IMR-90 (cell line): ENCODE results near the gene COL17A1. TPM values are rescaled to one million over a fixed set of nuclear protein-coding genes. Genes with fewer than 3 reads are reported as not detected.

Source experiments
- ATAC-seq: fragments of 200-7000 bp; cut with Tn5 transposase; 2 replicates; pipeline ENCODE4 v1.9.1; 2020; ENCODE audit warnings: low read depth, mild to moderate bottlenecking, moderate library complexity
- BruUV-seq: library from RNA; stranded (reverse); fragments of 400-500 nt; replicated peaks from 2 replicates; lab custom pipeline; 2021; lab: Mats Ljungman, UMichigan
- CTCF ChIA-PET: fragments of 300-600 bp; formaldehyde crosslinking; extraction: SDS; loops from one replicate; lab custom pipeline; 2021; ENCODE audit warnings: antibody characterized with exemption; lab: Yijun Ruan, JAX
- POLR2A ChIA-PET: fragments of 300-600 bp; sonication (Branson Sonifier 250); formaldehyde crosslinking; loops from one replicate; lab custom pipeline; 2022; ENCODE audit warnings: antibody characterized with exemption; ENCODE audit not compliant: unreplicated experiment; lab: Charles Lee
- DNase-seq: peaks from one replicate; pipeline ENCODE4 v3.0.0; 2013
- H2AFZ ChIP-seq: replicated peaks from 2 replicates; pipeline ENCODE3; 2013; ENCODE audit warnings: low read length, mild to moderate bottlenecking; ENCODE audit not compliant: poor library complexity
- H2AK5ac ChIP-seq: 2 replicates; pipeline ENCODE4 v1.6.1; 2013; ENCODE audit warnings: low read depth, low read length, inconsistent platforms
- H2AK9ac ChIP-seq: replicated peaks from 2 replicates; pipeline ENCODE3; 2013; ENCODE audit warnings: mild to moderate bottlenecking, low read depth, low read length, moderate library complexity; ENCODE audit not compliant: poor library complexity
- H2BK120ac ChIP-seq: 2 replicates; pipeline ENCODE4 v1.6.1; 2013; ENCODE audit warnings: low read depth, low read length, inconsistent platforms
- H2BK15ac ChIP-seq: 3 replicates; pipeline ENCODE4 v1.6.1; 2013; ENCODE audit warnings: low read depth, low read length, inconsistent platforms
- H2BK20ac ChIP-seq: 2 replicates; pipeline ENCODE4 v1.6.1; 2013; ENCODE audit warnings: low read depth, mild to moderate bottlenecking, inconsistent platforms, low read length, moderate library complexity
- H2BK5ac ChIP-seq: 2 replicates; pipeline ENCODE4 v1.6.1; 2013; ENCODE audit warnings: mild to moderate bottlenecking, low read depth, low read length, inconsistent platforms; ENCODE audit not compliant: poor library complexity, severe bottlenecking
- H3K14ac ChIP-seq: replicated peaks from 2 replicates; pipeline ENCODE4 v1.6.1; 2013; ENCODE audit warnings: low read depth, low read length, inconsistent platforms
- H3K18ac ChIP-seq: 2 replicates; pipeline ENCODE4 v1.6.1; 2013; ENCODE audit warnings: low read depth, low read length, control low read depth
- H3K23ac ChIP-seq: 2 replicates; pipeline ENCODE4 v1.6.1; 2013; ENCODE audit warnings: low read depth, low read length, inconsistent platforms
- H3K27ac ChIP-seq: 2 replicates; pipeline ENCODE4 v1.5.1; 2013; ENCODE audit warnings: mild to moderate bottlenecking, control low read depth, low read length; ENCODE audit not compliant: insufficient read depth
- H3K27me3 ChIP-seq: 2 replicates; pipeline ENCODE4 v1.6.1; 2013; ENCODE audit warnings: low read length; ENCODE audit not compliant: control insufficient read depth, insufficient read depth
- H3K36me3 ChIP-seq: 2 replicates; pipeline ENCODE4 v1.6.1; 2013; ENCODE audit warnings: low read length, mixed read lengths; ENCODE audit not compliant: control insufficient read depth, insufficient read depth
- H3K4ac ChIP-seq: 2 replicates; pipeline ENCODE4 v1.6.1; 2013; ENCODE audit warnings: low read depth, low read length, inconsistent platforms
- H3K4me1 ChIP-seq: 2 replicates; pipeline ENCODE4 v1.6.1; 2013; ENCODE audit warnings: low read length, mixed read lengths; ENCODE audit not compliant: control insufficient read depth, insufficient read depth
- H3K4me2 ChIP-seq: 2 replicates; pipeline ENCODE4 v1.6.1; 2013; ENCODE audit warnings: low read depth, mild to moderate bottlenecking, control low read depth, low read length, moderate library complexity
- H3K4me3 ChIP-seq: 2 replicates; pipeline ENCODE4 v1.5.1; 2013; ENCODE audit warnings: low read depth, mild to moderate bottlenecking, control low read depth, low read length, moderate library complexity; ENCODE audit not compliant: insufficient read depth
- H3K56ac ChIP-seq: 2 replicates; pipeline ENCODE4 v1.6.1; 2013; ENCODE audit warnings: low read length, inconsistent platforms; ENCODE audit not compliant: insufficient read depth; ENCODE audit errors: extremely low read depth
- H3K79me1 ChIP-seq, 2 experiments: 2 replicates each; pipeline ENCODE4 v1.6.1; 2013; ENCODE audit warnings: low read length in 2 of 2, inconsistent platforms in 1 of 2, low read depth in 1 of 2
- H3K9ac ChIP-seq: 2 replicates; pipeline ENCODE4 v1.6.1; 2013; ENCODE audit warnings: low read depth, low read length, control low read depth
- H3K9me1 ChIP-seq: 2 replicates; pipeline ENCODE4 v1.6.1; 2013; ENCODE audit warnings: low read length, inconsistent platforms; ENCODE audit not compliant: insufficient read depth
- H3K9me3 ChIP-seq: 2 replicates; pipeline ENCODE4 v1.6.1; 2013; ENCODE audit warnings: low read length; ENCODE audit not compliant: control insufficient read depth, insufficient read depth
- H4K20me1 ChIP-seq: 2 replicates; pipeline ENCODE4 v1.6.1; 2013; ENCODE audit warnings: low read length, inconsistent platforms; ENCODE audit not compliant: insufficient read depth
- H4K5ac ChIP-seq: 2 replicates; pipeline ENCODE4 v1.6.1; 2013; ENCODE audit warnings: mild to moderate bottlenecking, low read depth, low read length, control low read depth
- H4K8ac ChIP-seq, 2 experiments: 2 replicates each; pipeline ENCODE4 v1.6.1; 2013; ENCODE audit warnings: low read depth in 2 of 2, low read length in 2 of 2, control low read depth in 1 of 2, inconsistent platforms in 1 of 2
- H4K91ac ChIP-seq: 2 replicates; pipeline ENCODE4 v1.6.1; 2013; ENCODE audit warnings: low read depth, low read length, inconsistent platforms; ENCODE audit not compliant: insufficient read depth
- BHLHE40 ChIP-seq: fragments of 150-350 bp; IDR thresholded peaks from 2 replicates; pipeline ENCODE4 v1.6.1; 2016; ENCODE audit warnings: mild to moderate bottlenecking, low read depth, low read length
- CEBPB ChIP-seq: IDR thresholded peaks from 2 replicates; pipeline ENCODE4 v1.6.1; 2012; ENCODE audit warnings: low read depth, low read length, improper control_type of control experiment
- CHD1 ChIP-seq: IDR thresholded peaks from 2 replicates; pipeline ENCODE4 v1.6.1; 2012; ENCODE audit warnings: low read depth, low read length, improper control_type of control experiment
- ELK1 ChIP-seq: fragments of 150-350 bp; IDR thresholded peaks from 2 replicates; pipeline ENCODE4 v1.6.1; 2016; ENCODE audit warnings: low read depth, mild to moderate bottlenecking, low read length, moderate library complexity, borderline replicate concordance
- FOS ChIP-seq: fragments of 150-350 bp; IDR thresholded peaks from 2 replicates; pipeline ENCODE4 v1.6.1; 2016; ENCODE audit warnings: low read depth, low read length
- MAFK ChIP-seq: IDR thresholded peaks from 2 replicates; pipeline ENCODE4 v1.6.1; 2012; ENCODE audit warnings: low read depth, low read length, improper control_type of control experiment
- MAZ ChIP-seq: IDR thresholded peaks from 2 replicates; pipeline ENCODE4 v1.6.1; 2012; ENCODE audit warnings: low read depth, mild to moderate bottlenecking, low read length, improper control_type of control experiment, moderate library complexity, borderline replicate concordance
- MXI1 ChIP-seq: IDR thresholded peaks from 2 replicates; pipeline ENCODE4 v1.6.1; 2012; ENCODE audit warnings: low read depth, mild to moderate bottlenecking, low read length, moderate library complexity, borderline replicate concordance
- NFE2L2 ChIP-seq: fragments of 150-350 bp; IDR thresholded peaks from 2 replicates; pipeline ENCODE4 v1.6.1; 2016; ENCODE audit warnings: low read depth, mild to moderate bottlenecking, low read length
- POLR2A ChIP-seq: IDR thresholded peaks from 2 replicates; pipeline ENCODE4 v1.6.1; 2012; ENCODE audit warnings: mild to moderate bottlenecking, low read depth, low read length
- RAD21 ChIP-seq: IDR thresholded peaks from 2 replicates; pipeline ENCODE4 v1.6.1; 2012; ENCODE audit warnings: low read length, improper control_type of control experiment
- RCOR1 ChIP-seq: IDR thresholded peaks from 2 replicates; pipeline ENCODE4 v1.6.1; 2012; ENCODE audit warnings: mild to moderate bottlenecking, low read length, improper control_type of control experiment; ENCODE audit not compliant: insufficient replicate concordance
- RFX5 ChIP-seq: IDR thresholded peaks from 2 replicates; pipeline ENCODE4 v1.8.0; 2012; ENCODE audit warnings: low read depth, mild to moderate bottlenecking, low read length, moderate library complexity
- SMC3 ChIP-seq: fragments of 150-350 bp; IDR thresholded peaks from 2 replicates; pipeline ENCODE4 v1.6.1; 2016; ENCODE audit warnings: low read depth, mild to moderate bottlenecking, antibody characterized with exemption, low read length, moderate library complexity
- USF2 ChIP-seq: fragments of 150-350 bp; IDR thresholded peaks from 2 replicates; pipeline ENCODE4 v1.6.1; 2017; ENCODE audit warnings: mild to moderate bottlenecking, antibody characterized with exemption, low read length, low read depth
- WGBS, 2 experiments: methylation state at CpG; one replicate each; pipeline versions ENCODE4 v1.1.5 to v1.1.7; 2013; ENCODE audit warnings: missing lambda C conversion rate in 2 of 2; ENCODE audit not compliant: insufficient read length in 1 of 2; ENCODE audit errors: extremely low coverage in 2 of 2; 5-methylcytosine and 5-hydroxymethylcytosine counted together
- dilution Hi-C: fragments of 300-500 bp; cut with HindIII; formaldehyde crosslinking; loops from one replicate; pipeline ENCODE4 v1.14.3; 2018; ENCODE audit warnings: low sequenced_read_pairs; ENCODE audit not compliant: unreplicated experiment
- in situ Hi-C: fragments of 300-500 bp; cut with MboI; formaldehyde crosslinking; loops from 3 replicates; pipeline ENCODE4 v1.14.3; 2019; ENCODE audit warnings: low sequenced_read_pairs, inconsistent platforms, mixed read lengths
- intact Hi-C: fragments of 100-400 bp; cut with micrococcal nuclease; formaldehyde crosslinking; loops from 2 replicates; pipeline ENCODE4 v1.10.0; 2022
- polyA plus RNA-seq, 3 experiments: library from polyadenylated mRNA; depleted of rRNA; stranded (reverse); fragments of >200 nt; gene quantifications; 2 replicates each; pipeline ENCODE4 v1.2.3, GENCODE V29; 2012; ENCODE audit warnings: low replicate concordance in 1 of 3
- total RNA-seq: library from RNA; depleted of rRNA; stranded (reverse); fragments of >200 nt; gene quantifications from 2 replicates; pipeline ENCODE4 v1.2.3, GENCODE V29; 2012
- TF ChIP-seq, protein P1 (sequence below): conservative IDR thresholded peaks from 2 replicates; pipeline ENCODE4 v1.5.1; 2012; ENCODE audit warnings: mild to moderate bottlenecking, low read depth, low read length, improper control_type of control experiment

Gene COL17A1
- total and polyA plus RNA-seq, 2 of the 4 experiments (the other 2 are of a cell fraction): 0.14 to 0.18 TPM

DNA sequence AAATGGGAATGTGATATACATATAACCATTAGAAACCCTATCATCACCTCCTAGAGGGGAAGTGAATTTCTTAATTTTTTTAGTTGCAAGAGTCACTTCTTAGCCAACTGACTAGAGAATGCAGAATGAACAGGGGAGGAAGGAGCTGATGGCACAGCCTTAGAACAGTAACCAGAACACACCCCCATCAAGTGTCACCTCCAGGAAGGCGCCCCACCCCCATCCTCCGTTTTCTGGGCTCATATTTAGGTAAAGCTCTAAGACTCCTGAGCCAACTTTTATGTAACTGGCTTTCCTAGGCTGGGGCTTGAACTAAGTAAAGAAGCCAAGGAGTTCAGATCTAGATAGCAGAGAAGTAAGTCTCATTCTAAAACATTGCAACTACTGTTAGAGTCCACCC lies 54.0 kb downstream of the COL17A1 start:
- Histone ChIP-seq H3K9me1 (peaks cover 15% of the 10 kb centered on the region; the same call in 1 of the 2 replicates), H3K14ac (no peak overlapping the region), H3K18ac (no peak overlapping the region), H3K79me1 (peaks cover 0 to 3% of the 10 kb centered on the region in 2 experiments; a peak in 1 of 4 replicates), H3K4me2 (no peak overlapping the region), H3K27me3 (no peaks in the 10 kb centered on the region), H4K20me1 (no peaks in the 10 kb centered on the region), H3K4ac (no peak overlapping the region), H4K5ac (no peak overlapping the region), H2AK5ac (no peak overlapping the region), H4K91ac (no peak overlapping the region), H2BK15ac (no peak overlapping the region), H2AFZ (no peak overlapping the region), H4K8ac (no peak overlapping the region), H2BK120ac (no peak overlapping the region), H3K9me3 (no peaks in the 10 kb centered on the region), H2AK9ac (no peak overlapping the region), H3K56ac (no peak overlapping the region), H2BK5ac (no peak overlapping the region), H3K36me3 (peaks cover 12% of the 10 kb centered on the region), H3K23ac (no peak overlapping the region), H3K27ac (no peak overlapping the region), H3K4me3 (no peak overlapping the region), H3K4me1 (no peaks in the 10 kb centered on the region), H3K9ac (no peak overlapping the region), H2BK20ac (no peak overlapping the region)
- in situ Hi-C loops (no loop called here), intact Hi-C loops (no loop called here), dilution Hi-C loops (no loop called here)
- DNase-seq (no peak), ATAC-seq (no peak)
- ChIA-PET POLR2A (no interaction called here), CTCF (no interaction called here)
- BruUV-seq: no TSS peak
- TF ChIP-seq SMC3 (no peak), RCOR1 (no peak), RAD21 (no peak), BHLHE40 (no peak), FOS (no peak), ELK1 (no peak), MXI1 (no peak), POLR2A (no peak), NFE2L2 (no peak), MAZ (no peak), CHD1 (no peak), USF2 (no peak), RFX5 (no peak), CEBPB (no peak), MAFK (no peak)
- TF ChIP-seq, protein P1, sequence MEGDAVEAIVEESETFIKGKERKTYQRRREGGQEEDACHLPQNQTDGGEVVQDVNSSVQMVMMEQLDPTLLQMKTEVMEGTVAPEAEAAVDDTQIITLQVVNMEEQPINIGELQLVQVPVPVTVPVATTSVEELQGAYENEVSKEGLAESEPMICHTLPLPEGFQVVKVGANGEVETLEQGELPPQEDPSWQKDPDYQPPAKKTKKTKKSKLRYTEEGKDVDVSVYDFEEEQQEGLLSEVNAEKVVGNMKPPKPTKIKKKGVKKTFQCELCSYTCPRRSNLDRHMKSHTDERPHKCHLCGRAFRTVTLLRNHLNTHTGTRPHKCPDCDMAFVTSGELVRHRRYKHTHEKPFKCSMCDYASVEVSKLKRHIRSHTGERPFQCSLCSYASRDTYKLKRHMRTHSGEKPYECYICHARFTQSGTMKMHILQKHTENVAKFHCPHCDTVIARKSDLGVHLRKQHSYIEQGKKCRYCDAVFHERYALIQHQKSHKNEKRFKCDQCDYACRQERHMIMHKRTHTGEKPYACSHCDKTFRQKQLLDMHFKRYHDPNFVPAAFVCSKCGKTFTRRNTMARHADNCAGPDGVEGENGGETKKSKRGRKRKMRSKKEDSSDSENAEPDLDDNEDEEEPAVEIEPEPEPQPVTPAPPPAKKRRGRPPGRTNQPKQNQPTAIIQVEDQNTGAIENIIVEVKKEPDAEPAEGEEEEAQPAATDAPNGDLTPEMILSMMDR: no peak
- no CpG with 5 or more reads among the region's 2 CpGs for WGBS, 2 experiments
